Gastrocnemius medialis (tissue), 4 donors: ENCODE measurements around the gene RIMBP2. TPM values are rescaled to one million over a fixed set of nuclear protein-coding genes. Genes with fewer than 3 reads are reported as not detected.

Experiments
- ATAC-seq, 2 donors: fragments of 150-250 bp; one replicate each; pipeline ENCODE4 v1.9.1; 2016
- DNase-seq, 2 donors: peaks; one replicate each; pipeline ENCODE4 v3.0.0-alpha.2; 2019
- H3K27ac ChIP-seq, 4 donors: fragments of 200-600 bp; sonication (generic); 1 replicate in 1 of 4; 2 replicates in 3 of 4; pipeline ENCODE4 v1.5.1; 2016 to 2018; ENCODE audit warnings: mild to moderate bottlenecking in 2 of 4, moderate library complexity in 1 of 4
- H3K27me3 ChIP-seq, 3 donors: fragments of 200-600 bp; sonication (generic) in 2 of 3; 1 replicate in 1 of 3; 2 replicates in 2 of 3; pipeline versions ENCODE4 v1.5.1 to v1.6.0; 2016 to 2019; ENCODE audit warnings: mild to moderate bottlenecking in 1 of 3, moderate library complexity in 1 of 3
- H3K36me3 ChIP-seq, 2 donors: fragments of 200-600 bp; sonication (generic) in 1 of 2; one replicate each; pipeline ENCODE4 v1.5.1; 2017 to 2018
- H3K4me1 ChIP-seq, 2 donors: fragments of 200-600 bp; sonication (generic) in 1 of 2; one replicate each; pipeline ENCODE4 v1.5.1; 2016 to 2017; ENCODE audit warnings: mild to moderate bottlenecking in 2 of 2
- H3K4me3 ChIP-seq, 4 donors: fragments of 200-600 bp; sonication (generic) in 3 of 4; 1 replicate in 1 of 4; 2 replicates in 3 of 4; pipeline ENCODE4 v1.5.1; 2016 to 2019; ENCODE audit warnings: mild to moderate bottlenecking in 2 of 4
- H3K9me3 ChIP-seq, 3 donors: fragments of 200-600 bp; sonication (generic) in 2 of 3; 1 replicate in 1 of 3; 2 replicates in 2 of 3; pipeline ENCODE4 v1.5.1; 2016 to 2019
- CTCF ChIP-seq, 5 experiments: fragments of 450-650 bp in 3 of 5; fragments of 200-600 bp in 2 of 5; sonication (generic) in 2 of 5; IDR thresholded peaks in 4 of 5; conservative IDR thresholded peaks in 1 of 5; 1 replicate in 4 of 5; 2 replicates in 1 of 5; pipeline ENCODE4 v1.5.1; 2016 to 2019; ENCODE audit warnings: antibody characterized with exemption in 5 of 5, mild to moderate bottlenecking in 3 of 5, moderate library complexity in 3 of 5
- POLR2A ChIP-seq, 2 donors: fragments of 450-650 bp; IDR thresholded peaks; one replicate each; pipeline ENCODE4 v1.6.1; 2017; ENCODE audit warnings: antibody characterized with exemption in 2 of 2, mild to moderate bottlenecking in 2 of 2, moderate library complexity in 2 of 2
- in situ Hi-C, 4 donors: fragments of 200-750 bp; cut with MboI; loops; one replicate each; pipeline versions ENCODE4 v1.15.0 to v1.8.0; 2017; ENCODE audit warnings: low sequenced_read_pairs in 4 of 4
- intact Hi-C: fragments of 100-400 bp; cut with DNase I; formaldehyde crosslinking; loops from one replicate; pipeline ENCODE4 v1.15.1; 2023; ENCODE audit warnings: low total_unique reads
- total RNA-seq, 4 donors: library from RNA; depleted of rRNA; stranded (reverse); fragments of >200 nt; gene quantifications; one replicate each; pipeline versions ENCODE4 v1.1.0 to v1.2.3, GENCODE V29; 2016

RIMBP2 gene
- total RNA-seq, 4 donors from 2014 or later: 0.76 to 2.2 (median 1.2) TPM; not detected in 1

GRCh38 chr12:130420071-130420470 lies 296.0 kb downstream of the RIMBP2 start:
- Histone ChIP-seq H3K9me3 (no peaks in the 10 kb centered on the region), H3K27me3 (no peaks in the 10 kb centered on the region), H3K36me3 (no peaks in the 10 kb centered on the region), H3K4me1 (no peaks in the 10 kb centered on the region), H3K4me3 (no peak overlapping the region), H3K27ac (no peak overlapping the region)
- intact Hi-C loops (no loop called here), in situ Hi-C loops (no loop called here)
- DNase-seq (no peak), ATAC-seq (no peak)
- no peak for TF ChIP-seq CTCF (IDR thresholded peaks at IDR 0.05 in 4 of 5, conservative IDR thresholded peaks at IDR 0.05 in 1 of 5)
- no peak for TF ChIP-seq POLR2A (IDR thresholded peaks at IDR 0.05)

DNA sequence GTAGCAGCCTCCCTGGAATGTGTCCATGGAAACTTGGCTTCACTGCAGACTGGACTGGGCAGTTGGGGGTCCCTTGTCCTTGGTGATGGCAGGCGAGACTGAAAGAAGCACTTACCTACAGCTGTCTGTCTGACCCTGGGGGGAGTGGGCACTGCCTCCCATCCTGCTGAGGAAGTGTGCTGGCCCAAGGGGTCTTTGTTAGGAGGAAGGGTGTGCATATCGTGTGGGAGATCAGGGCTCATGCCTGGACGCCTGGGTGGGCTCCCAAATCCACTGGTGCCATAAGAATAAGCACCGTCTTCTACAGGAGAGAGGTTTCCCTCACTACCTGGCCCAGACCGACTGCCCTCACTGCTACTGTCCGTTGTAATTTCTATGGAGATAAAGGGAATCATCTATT lies 297.0 kb downstream of the RIMBP2 start:
- no peaks in the 10 kb centered on the region for H3K9me3 ChIP-seq
- no peaks in the 10 kb centered on the region for H3K27me3 ChIP-seq
- H3K36me3 ChIP-seq: no peaks in the 10 kb centered on the region
- ATAC-seq: no peak
- H3K27ac ChIP-seq: no peak overlapping the region
- no peak for DNase-seq
- intact Hi-C loops (no loop called here), in situ Hi-C loops (no loop called here)
- no peak overlapping the region for H3K4me3 ChIP-seq
- H3K4me1 ChIP-seq: no peaks in the 10 kb centered on the region
- TF ChIP-seq CTCF (IDR thresholded peaks at IDR 0.05 in 4 of 5, conservative IDR thresholded peaks at IDR 0.05 in 1 of 5): no peak
- no peak for TF ChIP-seq POLR2A (IDR thresholded peaks at IDR 0.05)

GRCh38 chr12:130418251-130418650 lies 297.8 kb downstream of the RIMBP2 start:
- no peaks in the 10 kb centered on the region for H3K36me3 ChIP-seq
- H3K4me3 ChIP-seq: no peak overlapping the region
- no peaks in the 10 kb centered on the region for H3K4me1 ChIP-seq
- ATAC-seq (no peak), DNase-seq (no peak)
- intact Hi-C loops (no loop called here), in situ Hi-C loops (no loop called here)
- no peak overlapping the region for H3K27ac ChIP-seq
- no peaks in the 10 kb centered on the region for H3K9me3 ChIP-seq
- no peaks in the 10 kb centered on the region for H3K27me3 ChIP-seq
- no peak for TF ChIP-seq CTCF (IDR thresholded peaks at IDR 0.05 in 4 of 5, conservative IDR thresholded peaks at IDR 0.05 in 1 of 5)
- TF ChIP-seq POLR2A (IDR thresholded peaks at IDR 0.05): no peak

DNA sequence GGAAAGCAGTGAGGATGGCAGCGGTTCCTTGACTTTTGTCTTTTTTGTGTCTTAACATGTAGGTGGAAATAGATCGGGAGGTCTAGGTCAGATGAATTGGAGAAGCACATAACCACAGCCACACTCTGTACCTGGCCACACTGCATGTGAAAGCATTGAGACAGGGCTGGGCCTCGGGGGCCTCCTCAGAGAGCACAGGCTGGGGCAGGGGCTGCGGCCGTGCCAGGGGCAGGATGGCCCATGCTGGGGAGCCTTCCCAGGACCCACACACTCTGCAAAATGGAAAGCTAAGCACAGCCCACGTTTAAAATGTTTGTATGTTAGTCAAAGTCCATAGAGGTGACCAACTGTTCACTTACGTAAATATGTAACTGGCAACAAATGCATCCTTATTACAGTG lies 301.7 kb downstream of the RIMBP2 start:
- Histone ChIP-seq H3K9me3 (no peaks in the 10 kb centered on the region), H3K27ac (no peak overlapping the region), H3K27me3 (no peaks in the 10 kb centered on the region), H3K36me3 (no peaks in the 10 kb centered on the region), H3K4me3 (no peak overlapping the region), H3K4me1 (no peaks in the 10 kb centered on the region)
- DNase-seq: no peak
- no peak for TF ChIP-seq POLR2A (IDR thresholded peaks at IDR 0.05)
- no peak for TF ChIP-seq CTCF (IDR thresholded peaks at IDR 0.05 in 4 of 5, conservative IDR thresholded peaks at IDR 0.05 in 1 of 5)
- in situ Hi-C loops (no loop called here), intact Hi-C loops (no loop called here)
- no peak for ATAC-seq

- TF ChIP-seq POLR2A (IDR thresholded peaks at IDR 0.05): no peak
- TF ChIP-seq CTCF (IDR thresholded peaks at IDR 0.05 in 4 of 5, conservative IDR thresholded peaks at IDR 0.05 in 1 of 5): no peak
- DNase-seq: no peak
- in situ Hi-C loops: no loop called here
These were observed 302.2 kb downstream of the RIMBP2 start for GRCh38 chr12:130413909-130414308.

More at GRCh38 chr12:130413909-130414308, 302.2 kb downstream of the RIMBP2 start:
- Histone ChIP-seq H3K4me3 (no peak overlapping the region), H3K36me3 (no peaks in the 10 kb centered on the region), H3K4me1 (no peaks in the 10 kb centered on the region), H3K9me3 (no peaks in the 10 kb centered on the region), H3K27ac (no peak overlapping the region), H3K27me3 (no peaks in the 10 kb centered on the region)
- ATAC-seq: no peak
- intact Hi-C loops: no loop called here
